Measurements from ENCODE around the gene PCYOX1L.
"Not testable (repeated sequence)": the region's sequence is repeated elsewhere in the genome, so short reads cannot be mapped to it uniquely, and the experiment has no call there.

Gene PCYOX1L

DNA sequence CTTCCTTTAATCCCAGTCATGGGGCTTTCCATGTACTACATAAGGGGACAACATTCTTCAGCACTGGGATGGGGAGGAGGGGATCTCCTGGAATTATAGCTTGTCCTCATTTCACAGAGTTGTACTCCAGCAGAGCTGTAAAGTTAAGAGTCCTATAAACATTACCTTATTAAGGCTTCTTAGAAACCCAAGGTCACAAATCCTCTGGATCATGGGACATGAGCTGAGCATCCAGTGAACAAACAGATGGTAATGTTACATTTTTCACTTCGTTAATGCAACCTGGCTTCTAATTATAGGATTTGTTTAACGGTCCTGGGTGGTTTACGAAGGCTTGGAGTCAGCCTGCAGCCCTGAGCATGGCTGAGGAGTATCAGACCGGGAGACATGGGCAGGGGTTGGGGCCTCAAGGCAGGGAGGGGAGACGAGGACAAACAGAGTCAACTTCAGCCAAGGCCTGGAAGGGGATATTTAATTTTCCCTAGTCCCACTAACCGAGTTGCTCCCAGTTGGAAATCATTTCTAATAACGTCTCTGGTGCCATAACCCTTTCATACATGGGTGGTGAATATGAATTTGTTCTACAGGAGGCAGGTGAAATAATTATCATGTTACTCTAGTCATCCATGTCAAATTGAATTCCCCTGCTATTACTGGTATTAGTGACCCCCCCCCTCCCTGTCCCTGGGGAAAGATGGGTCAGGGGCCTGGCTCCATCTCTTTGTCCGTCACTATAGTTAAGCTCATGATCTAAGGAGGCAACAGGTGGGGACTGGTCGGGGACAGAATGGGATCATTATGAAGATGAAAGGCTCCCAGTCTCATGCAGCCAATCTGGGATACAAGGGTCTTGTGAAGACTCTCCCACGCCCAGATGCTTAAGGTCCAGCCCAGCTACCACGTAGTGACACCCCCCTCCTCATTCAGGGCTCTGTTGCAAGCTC lies 32.0 kb downstream of the PCYOX1L start:
- no peak for DNase-seq

DNA sequence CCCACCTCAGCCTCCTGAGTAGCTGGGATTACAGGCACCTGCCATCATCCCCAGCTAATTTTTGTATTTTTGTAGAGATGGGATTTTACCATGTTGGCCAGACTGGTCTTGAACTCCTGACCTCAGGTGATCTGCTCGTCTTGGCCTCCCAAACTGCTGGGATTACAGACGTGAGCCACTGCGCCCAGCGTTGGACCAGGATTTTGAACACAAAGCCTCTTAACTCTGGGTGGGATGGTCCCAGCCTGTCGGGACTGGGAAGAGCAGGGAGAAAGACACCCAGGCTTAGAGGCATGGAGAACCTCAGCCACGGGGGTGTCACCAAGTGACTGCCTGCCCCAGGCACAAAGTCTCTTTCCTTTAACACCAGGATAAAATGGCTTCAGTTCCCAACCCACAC lies 33.2 kb downstream of the PCYOX1L start:
- DNase-seq, result not testable (repeated sequence)

DNA sequence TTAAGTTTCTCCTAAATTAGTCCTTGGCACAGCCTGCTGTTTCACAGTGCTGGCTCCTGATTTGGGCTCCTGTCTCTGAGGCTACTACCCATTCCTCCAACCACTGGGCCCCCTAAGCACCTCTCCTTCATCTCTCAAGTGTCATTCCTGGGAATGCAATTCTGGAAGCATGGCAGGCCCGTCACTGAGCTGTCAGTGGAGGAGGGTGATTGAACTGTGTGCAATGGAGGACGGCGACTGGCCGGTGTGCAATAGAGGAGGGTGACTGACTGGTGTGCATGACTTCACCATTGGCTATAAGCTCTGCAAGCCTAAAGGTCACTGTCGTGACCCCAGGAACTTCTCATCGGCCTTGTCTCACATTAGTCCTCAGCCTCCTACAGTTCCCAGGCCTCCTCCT lies 33.7 kb downstream of the PCYOX1L start:
- DNase-seq, result no peak

DNA sequence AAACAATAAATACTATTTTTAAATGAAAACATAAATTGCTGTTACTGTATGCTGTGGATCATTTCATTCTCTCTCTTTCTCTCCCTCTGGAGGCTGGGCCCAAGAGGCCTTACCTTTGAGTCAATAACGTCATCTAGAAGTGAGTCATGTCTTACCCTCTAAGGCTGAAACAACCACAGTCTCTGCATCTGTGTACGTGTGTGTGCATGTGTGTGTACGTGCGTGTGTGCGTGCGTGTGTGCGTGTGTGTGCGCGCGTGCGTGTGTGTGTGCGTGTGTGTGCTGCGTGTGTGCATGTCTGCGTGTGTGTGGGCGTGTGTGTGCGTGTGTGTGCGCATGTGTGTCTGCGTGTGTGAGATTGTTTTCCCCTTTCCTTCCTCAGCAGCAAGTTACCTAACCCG lies 34.9 kb downstream of the PCYOX1L start:
- no peak for DNase-seq

DNA sequence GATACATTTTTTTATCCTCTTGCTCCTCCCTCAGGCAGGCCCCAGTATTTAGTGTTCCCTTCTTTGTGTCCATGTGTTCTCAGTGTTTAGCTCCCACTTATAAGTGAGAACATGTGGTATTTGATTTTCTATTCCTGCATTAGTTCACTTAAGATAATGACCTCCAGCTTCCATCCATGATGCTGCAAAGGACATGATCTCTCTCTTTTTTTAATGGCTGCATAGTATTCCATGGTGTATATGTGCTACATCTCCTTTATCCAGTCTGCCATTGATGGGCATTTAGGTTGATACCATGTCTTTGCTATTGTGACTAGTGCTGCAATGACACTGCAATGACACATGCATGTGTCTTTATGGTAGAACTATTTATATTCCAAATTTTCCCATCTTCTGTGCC lies 37.1 kb downstream of the PCYOX1L start:
- not testable (repeated sequence) for DNase-seq

DNA sequence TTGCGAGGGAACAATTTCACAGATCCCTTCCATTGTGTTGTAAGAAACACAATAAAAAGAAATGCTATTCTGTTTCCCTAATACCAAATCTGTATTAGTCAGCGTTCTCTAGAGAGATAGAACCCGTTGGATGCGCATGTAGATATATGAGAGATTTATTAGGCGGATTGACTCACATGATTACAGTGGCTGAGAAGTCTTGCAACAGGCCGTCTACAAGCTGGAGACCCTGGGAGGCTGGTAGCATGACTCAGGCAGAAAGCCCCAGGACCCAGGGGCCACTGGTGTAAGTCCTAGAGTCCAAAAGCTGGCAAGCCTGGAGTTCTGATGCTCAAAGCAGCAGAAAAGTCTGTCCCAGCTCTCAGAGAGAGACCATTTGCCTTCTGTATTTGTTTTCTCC lies 39.7 kb downstream of the PCYOX1L start:
- no peak for DNase-seq

DNA sequence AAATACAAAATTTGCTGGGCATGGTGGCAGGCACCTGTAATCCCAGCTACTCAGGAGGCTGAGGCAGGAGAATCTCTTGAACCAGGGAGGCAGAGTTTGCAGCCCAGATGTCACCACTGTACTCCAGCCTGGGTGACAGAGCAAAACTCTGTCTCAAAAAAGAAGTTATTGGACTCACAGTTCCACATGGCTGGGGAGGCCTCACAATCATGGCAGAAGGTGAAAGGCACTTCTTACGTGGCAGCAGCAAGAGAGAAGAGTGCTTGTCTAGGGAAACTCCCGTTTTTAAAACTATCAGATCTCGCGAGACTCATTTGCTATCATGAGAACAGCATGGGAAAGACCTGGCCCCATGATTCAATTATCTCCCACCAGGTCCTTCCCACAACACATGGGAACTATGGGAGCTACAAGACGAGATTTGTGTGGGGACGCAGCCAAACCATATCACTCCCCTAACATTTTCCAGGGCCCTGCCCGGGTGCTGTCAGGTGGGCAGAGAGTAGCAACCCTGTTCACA lies 41.0 kb downstream of the PCYOX1L start:
- DNase-seq, result not testable (repeated sequence)

DNA sequence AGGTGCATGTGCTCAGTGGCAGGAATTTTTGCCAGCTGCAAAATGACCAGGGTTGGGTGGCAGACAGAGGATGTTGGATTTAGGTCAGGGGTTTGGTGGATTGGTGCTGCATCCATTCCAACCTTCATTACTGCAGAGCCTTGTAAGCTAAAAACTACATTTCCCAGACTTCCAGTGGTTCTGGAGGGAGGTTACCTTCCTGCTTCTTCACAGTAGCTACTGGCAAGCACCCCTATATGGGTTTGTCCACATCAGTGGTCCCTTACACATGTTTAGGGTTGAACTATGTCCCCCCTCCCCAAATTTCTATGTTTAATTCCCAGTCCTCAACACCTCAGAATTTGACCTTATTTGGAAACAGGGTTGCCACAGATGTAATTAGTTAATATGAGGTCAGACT lies 41.9 kb downstream of the PCYOX1L start:
- DNase-seq, result no peak

DNA sequence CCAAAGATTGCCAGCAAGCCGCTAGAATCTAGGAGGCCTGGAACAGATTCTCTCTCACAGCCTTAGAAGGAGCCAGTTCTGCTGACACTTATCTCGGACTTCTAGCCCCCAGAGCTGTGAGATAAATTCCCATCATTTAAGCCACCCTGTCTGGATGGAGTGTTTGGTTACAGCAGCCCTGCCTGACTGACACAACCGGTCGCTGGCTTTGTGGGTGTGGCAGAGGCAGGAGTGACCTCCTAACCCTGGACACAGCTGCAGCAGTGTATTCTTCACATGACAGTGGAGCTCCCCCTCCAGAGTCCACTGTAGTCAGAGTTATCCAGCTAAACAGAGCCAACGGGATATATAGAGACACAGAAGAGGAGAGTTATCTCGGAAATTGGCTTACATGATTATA lies 42.5 kb downstream of the PCYOX1L start:
- no peak for DNase-seq

DNA sequence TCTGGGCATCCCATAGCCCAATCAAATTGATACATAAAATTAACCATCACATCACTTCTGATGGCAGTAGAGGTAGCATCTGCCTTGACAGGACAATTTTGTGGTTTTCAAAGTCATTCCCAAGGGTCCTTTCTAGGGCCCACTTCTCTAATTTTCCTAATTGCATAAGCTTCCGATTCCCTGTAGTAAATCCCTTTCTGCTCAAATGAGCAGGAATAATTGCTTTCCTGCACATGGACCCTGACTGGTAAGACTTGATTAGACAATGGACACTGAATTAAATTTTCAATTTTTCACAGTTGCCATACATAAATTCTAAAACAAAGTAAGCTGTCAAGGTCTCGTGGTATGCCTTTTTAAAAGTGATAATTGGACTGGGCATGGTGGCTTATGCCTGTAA lies 43.2 kb downstream of the PCYOX1L start:
- no peak for DNase-seq

DNA sequence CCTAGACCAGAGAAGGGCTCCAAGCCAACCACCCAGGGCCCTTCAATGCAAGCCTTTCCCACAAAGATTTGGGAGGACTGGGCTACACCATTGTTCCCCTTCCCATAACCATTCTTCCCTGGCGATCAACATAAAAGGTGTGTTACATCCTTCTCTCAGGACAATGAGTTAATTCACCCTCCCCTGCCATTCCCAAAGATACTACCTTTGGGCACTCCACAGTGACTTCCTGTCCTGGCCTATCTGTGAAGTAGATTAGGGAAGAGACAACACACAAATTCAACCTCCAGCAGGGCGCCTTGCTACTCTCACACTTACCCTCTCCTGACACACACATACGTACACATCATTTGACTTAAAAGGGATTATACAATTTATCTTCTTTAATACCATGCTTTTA lies 44.4 kb downstream of the PCYOX1L start:
- DNase-seq, result no peak

DNA sequence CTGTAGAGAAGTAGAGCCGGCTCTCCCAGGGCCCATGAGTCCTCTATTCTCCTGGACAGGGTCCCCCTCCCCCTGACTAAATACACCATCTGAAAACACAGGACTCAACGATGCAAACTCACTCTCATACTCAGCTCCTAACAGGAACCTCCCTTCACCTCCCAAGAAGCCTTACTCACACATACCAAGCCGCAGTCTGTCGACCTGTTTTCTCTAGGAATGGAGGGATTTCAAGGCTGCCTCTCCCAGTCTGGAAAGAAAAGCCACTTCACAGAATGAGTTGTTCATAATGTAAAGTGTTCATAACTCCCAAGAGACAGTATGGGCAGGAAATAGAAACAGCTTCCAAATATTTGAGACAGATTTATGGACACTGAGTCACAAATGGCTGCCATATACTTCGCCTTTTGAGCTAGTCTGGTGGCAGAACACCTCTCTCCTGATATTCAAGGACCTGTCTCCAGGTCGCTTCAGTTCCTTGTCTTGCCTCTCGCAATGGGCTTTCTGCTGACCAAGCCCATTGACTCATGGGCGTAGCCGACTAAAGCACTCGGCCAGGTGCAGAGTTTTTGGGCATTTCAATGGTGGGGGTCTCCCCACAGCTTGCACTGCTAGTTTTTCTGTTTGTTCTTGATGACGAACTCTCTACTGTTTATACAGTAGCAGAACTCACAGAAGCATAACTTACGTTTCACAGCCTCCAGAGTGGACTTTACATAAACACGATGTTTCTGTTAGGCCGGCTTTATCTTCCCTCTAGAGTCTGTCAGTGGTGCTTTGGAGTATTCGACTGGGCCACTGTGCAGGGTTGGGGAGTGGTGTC lies 46.3 kb downstream of the PCYOX1L start:
- no peak for DNase-seq

DNA sequence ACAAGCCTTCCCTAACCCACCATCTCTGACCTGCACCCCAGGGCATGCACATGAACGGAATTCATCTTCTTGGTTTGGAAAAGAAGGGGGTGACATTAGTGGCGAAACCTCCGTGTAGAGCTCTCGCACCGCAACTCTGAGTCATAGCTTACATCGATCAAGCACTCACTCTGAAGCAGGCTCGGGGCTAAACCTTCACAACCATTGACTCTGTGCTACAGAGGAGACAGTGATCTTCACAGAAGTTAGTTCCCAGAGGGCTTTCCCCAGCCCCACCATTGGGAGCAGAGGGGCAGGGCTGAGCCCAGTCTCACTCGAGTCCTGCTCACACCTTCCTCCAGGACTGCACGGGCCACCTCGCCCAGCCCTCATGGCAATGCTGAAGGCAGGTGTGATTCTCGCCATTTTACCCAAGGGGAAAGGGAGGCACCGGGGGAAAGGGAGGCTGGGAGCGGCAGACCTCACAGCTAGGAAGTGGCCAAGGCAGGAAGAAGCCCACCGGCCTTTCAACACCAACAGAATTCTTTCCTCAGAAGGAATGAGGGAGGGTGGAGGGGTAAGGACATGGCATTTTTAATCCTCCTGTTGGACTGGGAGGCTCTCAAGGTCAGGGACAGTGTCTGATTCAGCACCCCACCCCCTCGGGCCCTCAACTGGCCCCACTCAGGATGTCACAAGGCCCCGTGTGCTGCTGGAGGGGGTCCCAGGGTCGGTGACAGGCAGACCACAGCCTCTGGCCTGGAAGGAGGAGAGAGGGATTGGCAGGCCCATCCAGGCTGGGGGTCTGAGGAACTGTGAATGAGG lies 47.1 kb downstream of the PCYOX1L start:
- no peak for DNase-seq

DNA sequence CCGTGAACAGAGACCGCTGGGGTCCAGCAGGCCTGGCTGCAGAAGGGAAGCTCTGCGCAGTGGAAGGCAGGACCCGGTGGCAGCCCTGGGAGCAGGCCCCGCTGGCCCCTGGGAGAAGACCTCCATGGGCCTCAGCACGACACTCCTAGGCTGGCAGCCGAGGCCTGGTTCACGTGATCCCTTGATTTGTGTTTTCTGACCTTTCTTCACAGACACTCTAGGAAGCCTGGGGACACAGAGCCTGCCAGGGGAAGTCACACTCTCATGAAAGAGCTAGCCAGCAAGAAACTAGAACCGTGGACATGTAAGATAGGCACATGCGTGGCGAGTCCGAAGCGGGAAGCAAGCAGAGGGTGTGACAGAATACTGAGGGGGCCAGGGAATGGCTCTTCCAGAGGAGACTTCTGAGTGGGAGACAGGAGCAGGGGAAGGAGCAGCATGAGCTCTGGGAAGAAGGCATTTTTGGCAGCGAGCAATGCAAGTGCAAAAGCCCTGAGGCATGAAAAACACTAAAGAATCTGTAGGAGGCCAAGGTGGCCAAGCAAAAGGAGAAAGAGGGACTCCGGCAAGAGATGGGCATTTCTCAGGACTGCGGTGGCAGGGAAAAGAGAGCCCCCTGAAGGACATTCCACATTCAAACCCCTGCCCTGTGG lies 47.8 kb downstream of the PCYOX1L start:
- DNase-seq, result no peak

DNA sequence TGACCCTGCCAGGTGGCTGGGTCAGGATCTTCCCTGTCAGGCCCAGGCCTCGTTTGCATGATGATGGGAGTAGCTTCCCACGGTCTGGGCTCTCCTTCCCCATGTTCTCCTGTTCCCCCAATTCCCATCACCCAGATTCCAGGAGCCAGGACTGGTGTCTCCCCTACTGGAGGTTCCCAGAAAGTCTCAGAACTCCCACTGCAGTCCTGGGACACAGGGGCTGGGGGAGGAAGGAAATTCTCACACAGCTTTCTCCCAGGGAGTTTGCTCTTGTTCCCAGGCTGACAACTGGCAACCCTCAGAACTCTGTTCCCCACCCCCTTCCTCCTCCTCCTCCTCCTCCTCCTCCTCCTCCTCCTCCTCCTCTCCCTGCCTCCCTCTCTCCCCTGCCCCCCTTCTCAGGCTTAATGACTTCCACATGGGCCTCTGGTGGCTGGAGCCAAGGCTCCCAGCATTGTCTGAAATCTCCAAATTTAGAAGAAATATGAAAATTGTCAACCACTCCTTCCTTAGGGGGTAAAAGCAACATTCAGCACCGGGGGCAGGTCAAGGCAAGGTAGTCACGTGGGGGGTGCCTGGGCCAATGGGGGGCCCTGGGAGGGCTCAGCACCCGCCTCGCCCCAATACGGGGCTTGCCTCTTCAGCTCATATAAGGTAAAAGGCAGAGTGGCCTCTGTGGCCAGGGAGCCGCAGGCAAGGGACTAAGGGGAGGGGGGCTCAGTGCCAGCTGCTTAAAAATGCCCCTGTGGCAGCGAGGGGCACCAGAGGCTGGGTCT lies 48.5 kb downstream of the PCYOX1L start:
- no peak for DNase-seq

DNA sequence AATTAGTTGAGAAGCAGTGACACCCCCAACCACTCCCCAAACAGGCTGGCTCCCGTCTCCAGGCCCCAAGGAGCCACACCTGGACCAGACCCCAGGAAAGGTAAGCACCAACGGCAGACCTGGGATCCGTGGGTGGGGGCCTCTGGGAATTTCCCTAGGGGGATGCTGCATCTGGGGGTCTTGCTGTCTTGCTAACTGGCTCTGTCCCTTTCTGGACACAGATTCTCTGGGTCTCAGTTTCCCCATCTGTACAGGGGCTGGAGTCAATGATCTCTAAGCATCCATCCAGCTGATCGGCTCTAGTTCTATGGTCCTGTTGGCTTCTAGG lies 49.1 kb downstream of the PCYOX1L start:
- no peak for DNase-seq

DNA sequence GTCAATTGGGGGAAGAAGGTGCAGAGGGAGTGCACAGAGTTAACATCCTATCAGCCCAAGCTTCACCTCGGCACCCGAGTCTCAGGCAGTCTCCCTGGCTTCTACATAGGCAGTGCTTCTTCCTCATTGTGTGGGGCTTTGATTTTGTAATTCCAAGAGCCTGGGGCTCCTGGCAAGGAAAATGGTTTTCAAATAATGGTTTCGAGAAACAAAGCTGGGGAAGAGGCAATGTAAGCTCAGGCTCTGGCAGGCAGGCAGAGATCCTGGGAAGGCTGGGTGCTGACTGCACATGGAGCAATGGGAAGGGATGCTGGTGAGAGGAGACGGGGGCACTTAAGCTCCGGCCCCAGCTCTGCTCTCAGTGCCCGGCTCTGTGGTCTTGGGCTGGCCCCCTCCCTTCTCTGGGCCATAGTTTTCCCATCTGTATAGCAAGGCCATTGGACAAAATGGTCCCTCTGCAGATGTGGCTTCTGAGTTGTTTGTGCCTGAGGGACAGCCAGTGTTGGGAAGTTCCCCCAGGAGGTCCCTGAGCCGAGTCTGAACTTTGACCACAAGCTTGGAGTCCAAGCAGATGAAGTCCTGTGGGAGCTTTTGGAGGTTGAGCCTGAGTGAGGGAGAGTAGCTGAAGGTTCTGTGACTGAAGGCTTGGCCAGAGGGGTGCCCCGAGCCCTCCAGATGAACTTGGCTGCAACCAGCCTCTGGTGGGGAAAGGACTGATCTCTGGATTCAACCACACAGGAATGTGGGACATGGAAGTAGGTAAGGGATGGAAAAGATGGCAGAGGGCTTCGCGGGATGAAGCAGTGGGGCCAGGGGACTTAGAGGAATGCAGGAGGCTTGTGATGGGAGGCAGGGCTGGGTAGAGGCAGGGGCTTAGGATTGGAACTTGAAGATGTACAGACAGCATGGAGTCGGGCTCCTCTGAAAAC lies 49.7 kb downstream of the PCYOX1L start:
- DNase-seq, result no peak

DNA sequence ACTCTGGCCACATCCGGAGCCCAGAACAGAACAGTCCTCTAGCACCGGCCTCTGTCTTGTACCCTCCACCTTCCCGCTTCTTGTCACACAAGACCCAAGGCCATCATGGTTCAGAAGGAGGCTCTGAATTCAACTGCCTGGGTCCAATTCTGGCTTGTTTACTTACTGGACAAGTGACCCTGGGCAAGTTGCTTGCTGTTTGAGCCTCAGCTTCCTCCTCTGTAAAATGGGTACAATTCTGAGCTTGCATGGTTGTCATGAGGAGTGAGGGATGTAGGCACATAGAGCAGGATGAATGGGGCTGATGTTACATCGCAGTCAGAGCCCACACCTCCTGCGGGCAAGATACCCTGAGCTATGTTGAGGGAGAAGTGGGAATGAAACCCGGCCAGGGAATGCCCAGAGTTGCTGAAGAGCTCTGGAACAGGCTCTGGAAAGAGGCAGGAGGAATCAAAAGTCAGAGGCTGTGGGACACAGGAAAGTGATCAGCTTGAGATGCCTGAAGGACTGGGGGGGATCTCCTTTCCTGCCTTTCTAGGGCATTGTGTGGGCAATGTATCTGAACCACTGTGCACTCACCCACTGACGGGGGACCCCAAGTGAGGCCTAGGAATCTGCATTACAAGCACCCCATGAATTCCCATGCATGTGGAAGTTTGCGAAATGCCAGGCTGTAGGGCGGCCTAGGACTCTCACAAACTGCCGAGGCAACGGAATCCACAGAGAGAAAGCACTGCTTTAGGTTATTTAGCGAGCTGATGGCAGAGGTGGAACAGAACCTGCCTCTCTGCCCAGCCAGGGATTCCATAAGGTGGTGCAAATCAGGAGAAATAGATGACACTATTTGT lies 50.6 kb downstream of the PCYOX1L start:
- DNase-seq, result no peak

DNA sequence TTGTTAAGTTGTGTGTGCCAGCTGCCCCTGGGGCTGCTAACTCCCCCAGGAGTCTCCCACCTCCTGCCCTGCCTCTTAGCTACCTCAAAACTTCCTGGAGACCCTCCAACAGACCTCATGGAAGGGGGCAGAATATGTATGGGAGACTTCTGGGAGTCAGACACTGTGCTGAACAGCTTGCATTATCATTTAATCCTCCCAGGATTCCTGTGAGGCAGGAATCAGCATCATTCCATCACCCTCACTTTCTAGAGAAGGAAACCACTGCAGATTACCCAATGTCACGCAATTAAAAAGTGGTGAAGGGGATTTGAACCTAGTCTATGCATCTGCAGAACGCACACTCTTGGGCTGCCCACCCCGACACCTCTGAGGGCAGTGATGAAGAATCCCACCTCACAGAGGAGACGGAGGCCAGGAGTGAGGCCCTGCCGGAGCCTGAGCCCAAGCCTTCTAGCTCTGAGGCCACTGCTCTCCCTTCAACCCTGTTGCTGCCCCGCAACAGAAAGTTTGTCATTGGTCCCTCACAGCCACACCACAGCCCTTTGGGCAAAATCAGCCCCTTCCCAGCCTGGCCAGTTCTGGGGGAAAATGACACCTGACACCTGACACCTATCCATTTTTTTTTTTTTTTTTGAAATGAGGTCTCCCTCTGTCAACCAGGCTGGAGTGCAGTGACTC lies 51.6 kb downstream of the PCYOX1L start:
- no peak for DNase-seq
